ENCODE results near the gene ITCH. TPM values are rescaled to one million over a fixed set of nuclear protein-coding genes. Genes with fewer than 3 reads are reported as not detected.

The ITCH gene
- total and polyA plus RNA-seq, 2 of the 8 experiments (the other 6 are each of a cell fraction or from before 2014, with no cell fraction given): 3.9 to 45.2 TPM

DNA sequence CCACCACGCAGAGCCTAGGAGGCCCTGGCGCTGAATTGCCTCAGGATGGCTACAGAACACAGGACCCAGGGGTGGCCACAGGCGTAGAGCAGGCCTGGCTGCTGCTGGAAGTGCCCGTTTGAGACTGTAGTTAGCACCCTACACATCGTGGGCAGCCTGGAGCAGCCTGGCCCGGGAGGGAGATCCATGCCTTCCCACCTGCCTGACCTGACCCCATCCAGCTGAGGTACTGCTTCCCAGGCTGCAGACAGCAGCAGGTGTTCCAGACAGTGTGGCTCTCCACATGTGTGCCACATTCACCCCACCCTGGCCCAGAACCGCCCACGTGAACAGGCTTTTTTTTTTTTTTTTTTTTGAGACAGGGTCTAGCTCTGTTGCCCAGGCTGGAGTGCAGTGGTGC is 174.6 kb downstream of the ITCH start:
- CTCF ChIA-PET (ENCODE audit: partially characterized antibody): interaction anchor here (0.5 to 4.9 kb wide), 17 partner anchors 10 to 1388 kb away, joined by 3 to 24 read pairs (median 4); partner anchors contain the start of gene DYNLRB1
- TF ChIP-seq SRF (IDR thresholded peaks at IDR 0.05; ENCODE audit: low read depth, low read length) (no peak), PHF8 (conservative IDR thresholded peaks at IDR 0.05; ENCODE audit: low read depth, low read length) (no peak), MAFK (IDR thresholded peaks at IDR 0.05; ENCODE audit: low read depth, low read length) (no peak), CHD1 (IDR thresholded peaks at IDR 0.05; ENCODE audit: low read depth, low read length) (no peak), NANOG (IDR thresholded peaks at IDR 0.05; ENCODE audit: insufficient read depth, low read depth, low read length, poor library complexity, severe bottlenecking) (no peak), CHD2 (IDR thresholded peaks at IDR 0.05; ENCODE audit: low read length) (no peak), POLR2A (IDR thresholded peaks at IDR 0.05; ENCODE audit: control extremely low read depth in 1 of 2, low read depth in 2 of 2, low read length in 2 of 2) (no peak), HDAC2 (IDR thresholded peaks at IDR 0.05; ENCODE audit: borderline replicate concordance in 1 of 2, low read depth in 2 of 2, low read length in 2 of 2) (no peak), CTBP2 (IDR thresholded peaks at IDR 0.05; ENCODE audit: borderline replicate concordance, insufficient read depth, insufficient read length, low read length) (no peak), SIRT6 (IDR thresholded peaks at IDR 0.05; ENCODE audit: low read length) (no peak)
- TF ChIP-seq, protein P1, sequence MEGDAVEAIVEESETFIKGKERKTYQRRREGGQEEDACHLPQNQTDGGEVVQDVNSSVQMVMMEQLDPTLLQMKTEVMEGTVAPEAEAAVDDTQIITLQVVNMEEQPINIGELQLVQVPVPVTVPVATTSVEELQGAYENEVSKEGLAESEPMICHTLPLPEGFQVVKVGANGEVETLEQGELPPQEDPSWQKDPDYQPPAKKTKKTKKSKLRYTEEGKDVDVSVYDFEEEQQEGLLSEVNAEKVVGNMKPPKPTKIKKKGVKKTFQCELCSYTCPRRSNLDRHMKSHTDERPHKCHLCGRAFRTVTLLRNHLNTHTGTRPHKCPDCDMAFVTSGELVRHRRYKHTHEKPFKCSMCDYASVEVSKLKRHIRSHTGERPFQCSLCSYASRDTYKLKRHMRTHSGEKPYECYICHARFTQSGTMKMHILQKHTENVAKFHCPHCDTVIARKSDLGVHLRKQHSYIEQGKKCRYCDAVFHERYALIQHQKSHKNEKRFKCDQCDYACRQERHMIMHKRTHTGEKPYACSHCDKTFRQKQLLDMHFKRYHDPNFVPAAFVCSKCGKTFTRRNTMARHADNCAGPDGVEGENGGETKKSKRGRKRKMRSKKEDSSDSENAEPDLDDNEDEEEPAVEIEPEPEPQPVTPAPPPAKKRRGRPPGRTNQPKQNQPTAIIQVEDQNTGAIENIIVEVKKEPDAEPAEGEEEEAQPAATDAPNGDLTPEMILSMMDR (IDR thresholded peaks at IDR 0.05; ENCODE audit: control extremely low read depth in 1 of 3, insufficient read depth in 1 of 3, low read depth in 1 of 3, low read length in 3 of 3): no peak

More for the DNA sequence above, 174.6 kb downstream of the ITCH start:
- no peaks in the 10 kb centered on the region for H3K23me2 ChIP-seq (ENCODE audit: low read depth, low read length)
- H4K5ac ChIP-seq (ENCODE audit: insufficient read length, low read depth, low read length): no peak overlapping the region
- peaks cover 13 to 31% (median 23%) of the 10 kb centered on the region in 4 experiments for H3K36me3 ChIP-seq (ENCODE audit: control insufficient read depth in 2 of 4, insufficient read depth in 4 of 4, low read length in 3 of 4)
- no peaks in the 10 kb centered on the region for H3K9me3 ChIP-seq (ENCODE audit: insufficient read depth in 2 of 2, low read depth in 1 of 2, low read length in 1 of 2)
- H3K9ac ChIP-seq (replicated peaks in 1 of 4; ENCODE audit: extremely low read depth in 1 of 4, low read depth in 3 of 4, low read length in 3 of 4): no peak overlapping the region
- H4K20me1 ChIP-seq (replicated peaks in 1 of 2; ENCODE audit: control insufficient read depth in 1 of 2, insufficient read depth in 2 of 2, low read length in 2 of 2): peaks cover 2 to 13% of the 10 kb centered on the region in 2 experiments
- FAIRE-seq (no peak), DNase-seq (ENCODE audit: low read depth in 1 of 2, low spot score in 2 of 2) (no peak)
- POLR2A ChIA-PET (ENCODE audit: partially characterized antibody): interaction anchor here (1.0 to 1.2 kb wide), 2 partner anchors 13 to 173 kb away, joined by 3 to 4 read pairs; no protein-coding TSS in a partner anchor
- no peak overlapping the region for H2AFZ ChIP-seq (ENCODE audit: low read length)
- WGBS, 2 experiments (ENCODE audit: extremely low coverage in 1 of 2, insufficient coverage in 1 of 2, insufficient read length in 1 of 2, insufficient replicate concordance in 2 of 2, low coverage in 1 of 2, low lambda C conversion rate in 2 of 2, missing lambda C conversion rate in 1 of 2): 91% methylated on average over 6 of the region's 8 CpGs; no CpG with 5 or more reads in 1 of the 2 experiments
- H2BK20ac ChIP-seq (ENCODE audit: low read length): no peak overlapping the region
- no peaks in the 10 kb centered on the region for H3K4me1 ChIP-seq (replicated peaks in 1 of 4; ENCODE audit: control insufficient read depth in 3 of 4, insufficient read depth in 4 of 4, low read length in 3 of 4)
- no peak overlapping the region for H3K4me3 ChIP-seq (ENCODE audit: extremely low read depth in 1 of 4, insufficient read depth in 2 of 4, low read depth in 3 of 4, low read length in 4 of 4)
- H3K27ac ChIP-seq (ENCODE audit: low read depth, low read length): no peak overlapping the region
- H2BK15ac ChIP-seq (ENCODE audit: low read length): no peak overlapping the region
- H2BK5ac ChIP-seq (ENCODE audit: low read depth, low read length): no peak overlapping the region
- no peak overlapping the region for H2BK12ac ChIP-seq (ENCODE audit: low read depth, low read length)
- H3K4ac ChIP-seq (replicated peaks; ENCODE audit: insufficient read length, low read depth, low read length): no peak overlapping the region
- no peaks in the 10 kb centered on the region for H3K27me3 ChIP-seq (replicated peaks in 1 of 4; ENCODE audit: control insufficient read depth in 3 of 4, extremely low read depth in 1 of 4, insufficient read depth in 3 of 4, low read length in 3 of 4)
- H3K79me1 ChIP-seq (ENCODE audit: low read depth, low read length): peaks cover 2% of the 10 kb centered on the region; the same call in 1 of the 2 replicates
- H4K8ac ChIP-seq (ENCODE audit: extremely low read depth, insufficient read depth, low read length): no peak overlapping the region; the same call in 1 of the 2 replicates
- no peaks in the 10 kb centered on the region for H3K79me2 ChIP-seq (ENCODE audit: control insufficient read depth in 1 of 2, insufficient read depth in 2 of 2, low read length in 2 of 2)
- H3K56ac ChIP-seq (replicated peaks; ENCODE audit: insufficient read length, low read depth, low read length): no peak overlapping the region
- no peak overlapping the region for H3K4me2 ChIP-seq (ENCODE audit: insufficient read depth in 1 of 2, low read depth in 2 of 2, low read length in 2 of 2)
- H3K14ac ChIP-seq (ENCODE audit: insufficient read length): no peak overlapping the region
- H3K23ac ChIP-seq (ENCODE audit: insufficient read length): no peak overlapping the region
- H2AK5ac ChIP-seq (ENCODE audit: low read depth, low read length): no peak overlapping the region
- no peak overlapping the region for H2BK120ac ChIP-seq (replicated peaks; ENCODE audit: low read depth, low read length)
- no peak overlapping the region for H3K18ac ChIP-seq (ENCODE audit: extremely low read depth, low read length)
- no peak overlapping the region for H4K91ac ChIP-seq (replicated peaks; ENCODE audit: insufficient read length, low read length)
